Measurements from ENCODE around the gene KMT2A.
"Not testable (repeated sequence)": the region's sequence is repeated elsewhere in the genome, so short reads cannot be mapped to it uniquely, and the experiment has no call there.

Gene KMT2A

GRCh38 chr11:118435290-118435892 lies 901 bp upstream of the KMT2A start:
- DNase-seq: peak; percentile 92

- peak; percentile 28 for DNase-seq
These were observed 431 bp downstream of the KMT2A start for GRCh38 chr11:118436639-118437207.

GRCh38 chr11:118437208-118438125 lies 1.2 kb downstream of the KMT2A start:
- DNase-seq: peak; percentile 84

GRCh38 chr11:118438314-118438931 lies 2.1 kb downstream of the KMT2A start:
- peak; percentile 76 for DNase-seq

GRCh38 chr11:118439646-118440045 lies 3.4 kb downstream of the KMT2A start:
- no peak for DNase-seq

- DNase-seq: no peak
These were observed 5.5 kb downstream of the KMT2A start for GRCh38 chr11:118441770-118442275.

GRCh38 chr11:118442301-118442700 lies 6.0 kb downstream of the KMT2A start:
- no peak for DNase-seq

GRCh38 chr11:118442908-118443589 lies 6.8 kb downstream of the KMT2A start:
- DNase-seq: no peak

- DNase-seq: no peak
These were observed 7.4 kb downstream of the KMT2A start for GRCh38 chr11:118443590-118444218.

GRCh38 chr11:118447423-118447822 lies 11.1 kb downstream of the KMT2A start:
- DNase-seq: no peak

- no peak for DNase-seq
These were observed 12.0 kb downstream of the KMT2A start for GRCh38 chr11:118448294-118448693.

GRCh38 chr11:118449316-118449918 lies 13.1 kb downstream of the KMT2A start:
- no peak for DNase-seq

- no peak for DNase-seq
These were observed 14.2 kb downstream of the KMT2A start for GRCh38 chr11:118450451-118450850.

GRCh38 chr11:118462178-118462577 lies 25.9 kb downstream of the KMT2A start:
- DNase-seq: no peak

GRCh38 chr11:118468968-118469367 lies 32.7 kb downstream of the KMT2A start:
- not testable (repeated sequence) for DNase-seq

GRCh38 chr11:118471030-118471429 lies 34.7 kb downstream of the KMT2A start:
- DNase-seq: no peak

- DNase-seq: no peak
These were observed 37.2 kb downstream of the KMT2A start for GRCh38 chr11:118473537-118473936.

- no peak for DNase-seq
These were observed 40.4 kb downstream of the KMT2A start for GRCh38 chr11:118476676-118477075.

- DNase-seq: not testable (repeated sequence)
These were observed 44.9 kb downstream of the KMT2A start for GRCh38 chr11:118481238-118481637.

GRCh38 chr11:118484405-118484804 lies 48.1 kb downstream of the KMT2A start:
- no peak for DNase-seq

- no peak for DNase-seq
These were observed 49.0 kb downstream of the KMT2A start for GRCh38 chr11:118485273-118485672.
